GM12878 (cell line): Measurements from ENCODE around the gene LTBP3. TPM values are rescaled to one million over a fixed set of nuclear protein-coding genes. Genes with fewer than 3 reads are reported as not detected.

ENCODE experiments used
- ATAC-seq: fragments of 200-7000 bp; cut with Tn5 transposase; 3 replicates; pipeline ENCODE4 v1.9.1; 2020; ENCODE audit warnings: mild to moderate bottlenecking, moderate library complexity
- BruUV-seq: library from RNA; stranded (reverse); fragments of 400-500 nt; replicated peaks from 2 replicates; lab custom pipeline; 2021; lab: Mats Ljungman, UMichigan
- CTCF ChIA-PET: fragments of 300-600 bp; sonication (Branson Sonifier 250); formaldehyde crosslinking; extraction: SDS; loops from one replicate; lab custom pipeline; 2021; ENCODE audit warnings: inconsistent platforms; lab: Yijun Ruan, JAX
- POLR2A ChIA-PET: fragments of 350-600 bp; formaldehyde crosslinking; extraction: SDS; loops from one replicate; lab custom pipeline; 2021; ENCODE audit warnings: inconsistent platforms; lab: Charles Lee
- RAD21 ChIA-PET: fragments of 300-600 bp; sonication (Branson Sonifier 250); formaldehyde crosslinking; loops from one replicate; lab custom pipeline; 2023; ENCODE audit warnings: antibody characterized with exemption; ENCODE audit not compliant: unreplicated experiment; lab: Charles Lee
- SMC1A ChIA-PET: fragments of 300-600 bp; sonication (Branson Sonifier 250); formaldehyde crosslinking; loops from one replicate; lab custom pipeline; 2023; ENCODE audit not compliant: unreplicated experiment, uncharacterized antibody; lab: Charles Lee
- DNase-seq: peaks from one replicate; pipeline ENCODE4 v3.0.0-alpha.2; 2011; ENCODE audit warnings: low read depth, low spot score
- FAIRE-seq: peaks from 3 replicates; lab custom pipeline; 2011; peaks lifted over from hg19 to GRCh38; lab: Jason Lieb, UNC
- H2AFZ ChIP-seq: 2 replicates; pipeline ENCODE4 v1.6.0; 2011; ENCODE audit warnings: low read depth, low read length, control low read depth; ENCODE audit not compliant: control insufficient read depth
- H3K27ac ChIP-seq: 2 replicates; pipeline ENCODE4 v1.5.1; 2011; ENCODE audit warnings: control low read depth; ENCODE audit not compliant: control insufficient read depth, insufficient read depth
- H3K27me3 ChIP-seq, 2 experiments: replicated peaks in 1 of 2; 2 replicates each; pipeline versions ENCODE4 v1.6.0 to v1.6.1; 2011; ENCODE audit warnings: low read length in 1 of 2; ENCODE audit not compliant: control insufficient read depth in 2 of 2, insufficient read depth in 2 of 2
- H3K36me3 ChIP-seq, 2 experiments: 2 replicates each; pipeline ENCODE4 v1.5.1; 2011; ENCODE audit warnings: low read length in 1 of 2; ENCODE audit not compliant: control insufficient read depth in 2 of 2, insufficient read depth in 2 of 2
- H3K4me1 ChIP-seq: 2 replicates; pipeline ENCODE4 v1.6.1; 2011; ENCODE audit warnings: mild to moderate bottlenecking, low read length, moderate library complexity, mixed read lengths; ENCODE audit not compliant: control insufficient read depth, insufficient read depth
- H3K4me2 ChIP-seq: 2 replicates; pipeline ENCODE4 v1.6.0; 2011; ENCODE audit warnings: control low read depth; ENCODE audit not compliant: control insufficient read depth, insufficient read depth
- H3K4me3 ChIP-seq: fragments of 200-600 bp; sonication (generic); 2 replicates; pipeline ENCODE4 v1.5.1; 2016
- H3K79me2 ChIP-seq: 2 replicates; pipeline ENCODE4 v1.6.0; 2011; ENCODE audit warnings: low read length; ENCODE audit not compliant: control insufficient read depth, insufficient read depth
- H3K9ac ChIP-seq: 2 replicates; pipeline ENCODE4 v1.8.0; 2011; ENCODE audit warnings: low read length, control low read depth, mixed read lengths; ENCODE audit not compliant: control insufficient read depth, insufficient read depth
- H3K9me3 ChIP-seq: replicated peaks from 3 replicates; pipeline ENCODE4 v1.5.1; 2011; ENCODE audit warnings: mild to moderate bottlenecking, low read length; ENCODE audit not compliant: control insufficient read depth, insufficient read depth
- H4K20me1 ChIP-seq: 2 replicates; pipeline ENCODE4 v1.6.0; 2011; ENCODE audit not compliant: control insufficient read depth, insufficient read depth
- CBFB ChIP-seq: IDR thresholded peaks from 2 replicates; pipeline ENCODE4 v1.6.1; 2016; ENCODE audit warnings: antibody characterized with exemption, low read depth
- CHD4 ChIP-seq: fragments of 200-600 bp; sonication (generic); IDR thresholded peaks from 2 replicates; pipeline ENCODE4 v1.6.1; 2016; ENCODE audit warnings: mild to moderate bottlenecking
- E2F4 ChIP-seq: IDR thresholded peaks from 2 replicates; pipeline ENCODE4 v1.6.1; 2012; ENCODE audit warnings: low read depth, low read length, improper control_type of control experiment
- ESRRA ChIP-seq: IDR thresholded peaks from 2 replicates; pipeline ENCODE4 v1.6.1; 2012; ENCODE audit warnings: mild to moderate bottlenecking, low read length, improper control_type of control experiment
- HDGF ChIP-seq: fragments of 450-650 bp; IDR thresholded peaks from 2 replicates; pipeline ENCODE4 v1.6.1; 2016; ENCODE audit warnings: antibody characterized with exemption
- HSF1 ChIP-seq: fragments of 150-350 bp; IDR thresholded peaks from 2 replicates; pipeline ENCODE4 v1.6.1; 2014; ENCODE audit warnings: mild to moderate bottlenecking, low read depth, low read length
- IKZF1 ChIP-seq: fragments of 450-650 bp; conservative IDR thresholded peaks from 2 replicates; pipeline ENCODE4 v1.6.1; 2017; ENCODE audit warnings: antibody characterized with exemption, mild to moderate bottlenecking
- LARP7 ChIP-seq: fragments of 450-650 bp; IDR thresholded peaks from 2 replicates; pipeline ENCODE4 v1.6.1; 2017; ENCODE audit warnings: mild to moderate bottlenecking
- NBN ChIP-seq: fragments of 450-650 bp; IDR thresholded peaks from 2 replicates; pipeline ENCODE4 v1.6.1; 2016
- NFYA ChIP-seq: IDR thresholded peaks from 2 replicates; pipeline ENCODE4 v1.6.1; 2011; ENCODE audit warnings: low read depth, mild to moderate bottlenecking, low read length, improper control_type of control experiment, borderline replicate concordance
- NRF1 ChIP-seq: conservative IDR thresholded peaks from 2 replicates; pipeline ENCODE4 v1.6.1; 2011; ENCODE audit warnings: mild to moderate bottlenecking, low read depth, low read length, improper control_type of control experiment
- PAX5 ChIP-seq: IDR thresholded peaks from 2 replicates; pipeline ENCODE4 v1.6.1; 2011; ENCODE audit warnings: low read depth, low read length, borderline replicate concordance
- RELA ChIP-seq: fragments of 450-650 bp; IDR thresholded peaks from 2 replicates; pipeline ENCODE4 v1.8.0; 2014; ENCODE audit warnings: borderline replicate concordance; ENCODE audit not compliant: partially characterized antibody
- SP1 ChIP-seq: IDR thresholded peaks from one replicate; pipeline ENCODE4 v1.6.1; 2011; ENCODE audit warnings: low read depth, low read length
- TCF12 ChIP-seq: IDR thresholded peaks from 2 replicates; pipeline ENCODE4 v1.6.1; 2011; ENCODE audit warnings: low read depth, mild to moderate bottlenecking, low read length
- YBX1 ChIP-seq: fragments of 450-650 bp; IDR thresholded peaks from 2 replicates; pipeline ENCODE4 v1.6.1; 2016; ENCODE audit warnings: antibody characterized with exemption
- ZBED1 ChIP-seq: IDR thresholded peaks from 2 replicates; pipeline ENCODE4 v1.6.1; 2016; ENCODE audit warnings: borderline replicate concordance
- WGBS: methylation state at CpG from one replicate; pipeline ENCODE4 v1.1.6; 2016; ENCODE audit warnings: low lambda C conversion rate; ENCODE audit not compliant: insufficient replicate concordance, insufficient coverage; ENCODE audit errors: missing lambda C conversion rate; 5-methylcytosine and 5-hydroxymethylcytosine counted together
- in situ Hi-C: fragments of 300-500 bp; cut with MboI; formaldehyde crosslinking; loops from 9 replicates; pipeline ENCODE4 v1.14.3; 2018; ENCODE audit warnings: mixed read lengths
- intact Hi-C: fragments of 100-400 bp; cut with micrococcal nuclease; formaldehyde crosslinking; loops from one replicate; pipeline ENCODE4 v1.14.2; 2022; ENCODE audit not compliant: unreplicated experiment
- polyA plus RNA-seq, 11 experiments: library from polyadenylated mRNA; depleted of rRNA in 4 of 11; unstranded in 6 of 11; stranded (reverse) in 5 of 11; fragments of >200 nt; fragmentation: Nextera tagmentation in 4 of 11; fragmentation: Illumina TruSeq in 1 of 11; extraction: Ambion mirVana in 4 of 11; extraction: Trizol in 1 of 11; gene quantifications; 1 replicate in 1 of 11; 2 replicates in 10 of 11; pipeline versions ENCODE4 v1.2.1 to v1.2.3, GENCODE V29; 2011 to 2016; ENCODE audit warnings: inconsistent platforms in 2 of 11, missing spikeins in 2 of 11, low read depth in 1 of 11
- total RNA-seq, 4 experiments: library from RNA; depleted of rRNA in 3 of 4; stranded (reverse); fragments of >200 nt in 3 of 4; fragmentation: Illumina TruSeq in 1 of 4; extraction: Trizol in 1 of 4; gene quantifications; 2 replicates each; pipeline versions ENCODE4 v1.2.1 to v1.2.3, GENCODE V29; 2013 to 2021
- TF ChIP-seq, protein P1 (sequence below): fragments of 150-350 bp; IDR thresholded peaks from 2 replicates; pipeline ENCODE4 v1.6.1; 2016; ENCODE audit warnings: low read depth, low read length

The LTBP3 gene
- total and polyA plus RNA-seq, 10 of the 15 experiments (the other 5 are each of a cell fraction or from before 2014, with no cell fraction given), result 2.2 to 12.2 (median 6.2) TPM; not detected in 2

- ATAC-seq, result peak; percentile 43; the same call in 2 of the 3 replicates
- H3K4me2 ChIP-seq, result no peak overlapping the region
- no peaks in the 10 kb centered on the region for H4K20me1 ChIP-seq
- intact Hi-C loops, result no loop called here
- no peaks in the 10 kb centered on the region for H3K79me2 ChIP-seq
- no peak overlapping the region for H3K9ac ChIP-seq
- ChIA-PET POLR2A (interaction anchor here (1.1 to 1.3 kb wide), 2 partner anchors 13 to 36 kb away, joined by 3 to 4 read pairs; no protein-coding TSS in a partner anchor), RAD21 (no interaction called here), SMC1A (interaction anchor here (0.9 to 2.6 kb wide), 2 partner anchors 100 to 291 kb away, joined by 3 to 8 read pairs; no protein-coding TSS in a partner anchor), CTCF (interaction anchor here (0.9 to 1.7 kb wide), 3 partner anchors 8 to 241 kb away, joined by 3 to 4 read pairs (median 4); no protein-coding TSS in a partner anchor)
- FAIRE-seq, result no peak
- H3K9me3 ChIP-seq, result no peaks in the 10 kb centered on the region
- H3K27me3 ChIP-seq, result no peaks in the 10 kb centered on the region; a peak in 1 of 4 replicates
- H2AFZ ChIP-seq, result no peak overlapping the region
- BruUV-seq, result no TSS peak
- no peak overlapping the region for H3K27ac ChIP-seq
- 63% methylated on average over 4 of the region's 5 CpGs for WGBS
- H3K36me3 ChIP-seq, result no peaks in the 10 kb centered on the region
- H3K4me3 ChIP-seq, result no peak overlapping the region
- in situ Hi-C loops, result no loop called here
- H3K4me1 ChIP-seq, result no peaks in the 10 kb centered on the region
- DNase-seq, result no peak
- TF ChIP-seq PAX5, result no peak
- TF ChIP-seq CBFB, result no peak
- TF ChIP-seq, protein P1, sequence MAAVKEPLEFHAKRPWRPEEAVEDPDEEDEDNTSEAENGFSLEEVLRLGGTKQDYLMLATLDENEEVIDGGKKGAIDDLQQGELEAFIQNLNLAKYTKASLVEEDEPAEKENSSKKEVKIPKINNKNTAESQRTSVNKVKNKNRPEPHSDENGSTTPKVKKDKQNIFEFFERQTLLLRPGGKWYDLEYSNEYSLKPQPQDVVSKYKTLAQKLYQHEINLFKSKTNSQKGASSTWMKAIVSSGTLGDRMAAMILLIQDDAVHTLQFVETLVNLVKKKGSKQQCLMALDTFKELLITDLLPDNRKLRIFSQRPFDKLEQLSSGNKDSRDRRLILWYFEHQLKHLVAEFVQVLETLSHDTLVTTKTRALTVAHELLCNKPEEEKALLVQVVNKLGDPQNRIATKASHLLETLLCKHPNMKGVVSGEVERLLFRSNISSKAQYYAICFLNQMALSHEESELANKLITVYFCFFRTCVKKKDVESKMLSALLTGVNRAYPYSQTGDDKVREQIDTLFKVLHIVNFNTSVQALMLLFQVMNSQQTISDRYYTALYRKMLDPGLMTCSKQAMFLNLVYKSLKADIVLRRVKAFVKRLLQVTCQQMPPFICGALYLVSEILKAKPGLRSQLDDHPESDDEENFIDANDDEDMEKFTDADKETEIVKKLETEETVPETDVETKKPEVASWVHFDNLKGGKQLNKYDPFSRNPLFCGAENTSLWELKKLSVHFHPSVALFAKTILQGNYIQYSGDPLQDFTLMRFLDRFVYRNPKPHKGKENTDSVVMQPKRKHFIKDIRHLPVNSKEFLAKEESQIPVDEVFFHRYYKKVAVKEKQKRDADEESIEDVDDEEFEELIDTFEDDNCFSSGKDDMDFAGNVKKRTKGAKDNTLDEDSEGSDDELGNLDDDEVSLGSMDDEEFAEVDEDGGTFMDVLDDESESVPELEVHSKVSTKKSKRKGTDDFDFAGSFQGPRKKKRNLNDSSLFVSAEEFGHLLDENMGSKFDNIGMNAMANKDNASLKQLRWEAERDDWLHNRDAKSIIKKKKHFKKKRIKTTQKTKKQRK, result no peak
- no peak for TF ChIP-seq IKZF1
- no peak for TF ChIP-seq NFYA
- no peak for TF ChIP-seq TCF12
- TF ChIP-seq NRF1, result no peak
- no peak for TF ChIP-seq SP1
- TF ChIP-seq NBN, result peak; percentile 24; the same call in 1 of the 2 replicates
- no peak for TF ChIP-seq LARP7
- no peak for TF ChIP-seq CHD4
- 0 out of 2 replicates have a peak, but pooled peaks have one; percentile 10 for TF ChIP-seq YBX1
- TF ChIP-seq RELA, result no peak
- no peak for TF ChIP-seq ESRRA
- 0 out of 2 replicates have a peak, but pooled peaks have one; percentile 17 for TF ChIP-seq HDGF
- TF ChIP-seq ZBED1, result no peak
- no peak for TF ChIP-seq HSF1
- TF ChIP-seq E2F4, result no peak
Observed at GRCh38 chr11:65516135-65516968, 41.8 kb downstream of the LTBP3 start.
